OCI-LY1 (cell line): ENCODE data around the gene DYNC1I1.

ENCODE experiments used
- EZH2 ChIP-seq: fragments of 200-600 bp; sonication (generic), shearing (Covaris generic); IDR thresholded peaks from 2 replicates; pipeline ENCODE4 v1.8.0; 2017; ENCODE audit warnings: borderline replicate concordance, mixed run types, mild to moderate bottlenecking, antibody characterized with exemption, low read length, moderate library complexity, mixed read lengths
- TF ChIP-seq, protein P1 (sequence below): fragments of 200-600 bp; sonication (generic), shearing (Covaris generic); IDR thresholded peaks from 2 replicates; pipeline ENCODE4 v1.5.1; 2017; ENCODE audit warnings: mild to moderate bottlenecking, antibody characterized with exemption, low read length, moderate library complexity, mixed read lengths

DNA sequence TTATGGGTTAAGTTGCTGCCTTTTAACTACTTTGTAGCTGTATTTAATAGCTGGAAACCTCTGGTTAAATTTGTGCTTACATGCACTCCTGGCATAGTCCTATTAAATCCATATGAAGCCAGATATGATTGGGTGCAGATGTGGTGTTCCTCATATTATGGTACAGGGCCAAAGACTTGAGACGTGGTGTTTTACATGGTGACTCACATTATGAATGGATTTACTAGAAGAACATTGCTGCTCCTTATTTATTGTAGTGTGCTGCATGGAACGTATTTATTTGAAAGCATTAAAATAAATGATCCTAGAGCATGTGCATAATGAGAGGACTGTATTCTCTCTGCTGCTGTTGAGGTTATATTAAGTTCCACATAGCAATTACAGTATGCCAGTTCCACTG lies 325.5 kb downstream of the DYNC1I1 start:
- TF ChIP-seq, protein P1, sequence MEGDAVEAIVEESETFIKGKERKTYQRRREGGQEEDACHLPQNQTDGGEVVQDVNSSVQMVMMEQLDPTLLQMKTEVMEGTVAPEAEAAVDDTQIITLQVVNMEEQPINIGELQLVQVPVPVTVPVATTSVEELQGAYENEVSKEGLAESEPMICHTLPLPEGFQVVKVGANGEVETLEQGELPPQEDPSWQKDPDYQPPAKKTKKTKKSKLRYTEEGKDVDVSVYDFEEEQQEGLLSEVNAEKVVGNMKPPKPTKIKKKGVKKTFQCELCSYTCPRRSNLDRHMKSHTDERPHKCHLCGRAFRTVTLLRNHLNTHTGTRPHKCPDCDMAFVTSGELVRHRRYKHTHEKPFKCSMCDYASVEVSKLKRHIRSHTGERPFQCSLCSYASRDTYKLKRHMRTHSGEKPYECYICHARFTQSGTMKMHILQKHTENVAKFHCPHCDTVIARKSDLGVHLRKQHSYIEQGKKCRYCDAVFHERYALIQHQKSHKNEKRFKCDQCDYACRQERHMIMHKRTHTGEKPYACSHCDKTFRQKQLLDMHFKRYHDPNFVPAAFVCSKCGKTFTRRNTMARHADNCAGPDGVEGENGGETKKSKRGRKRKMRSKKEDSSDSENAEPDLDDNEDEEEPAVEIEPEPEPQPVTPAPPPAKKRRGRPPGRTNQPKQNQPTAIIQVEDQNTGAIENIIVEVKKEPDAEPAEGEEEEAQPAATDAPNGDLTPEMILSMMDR, result no peak
- TF ChIP-seq EZH2, result no peak
